DOHH2 (cell line): ENCODE measurements around the gene EBNA1BP2.

Experiments used
- H3F3A ChIP-seq: fragments of 200-600 bp; sonication (generic), shearing (Covaris generic); 2 replicates; pipeline ENCODE4 v1.6.0; 2016; ENCODE audit warnings: antibody characterized with exemption, mild to moderate bottlenecking; ENCODE audit not compliant: control insufficient read depth, insufficient read depth
- H3K27ac ChIP-seq: fragments of 200-600 bp; sonication (generic); 2 replicates; pipeline ENCODE4 v1.5.1; 2014; ENCODE audit warnings: low read depth, mild to moderate bottlenecking, low read length, moderate library complexity
- H3K27me3 ChIP-seq: fragments of 200-600 bp; sonication (generic); 2 replicates; pipeline ENCODE4 v1.6.1; 2014; ENCODE audit warnings: mild to moderate bottlenecking, low read length, mixed read lengths; ENCODE audit not compliant: control insufficient read depth
- H3K36me3 ChIP-seq: fragments of 200-600 bp; sonication (generic); 2 replicates; pipeline ENCODE4 v1.6.1; 2014; ENCODE audit warnings: mild to moderate bottlenecking, low read length, moderate library complexity, mixed read lengths; ENCODE audit not compliant: control insufficient read depth
- H3K4me1 ChIP-seq: fragments of 200-600 bp; sonication (generic); 2 replicates; pipeline ENCODE4 v1.6.1; 2014; ENCODE audit warnings: mild to moderate bottlenecking, low read length, mixed read lengths; ENCODE audit not compliant: control insufficient read depth
- H3K4me2 ChIP-seq: fragments of 200-600 bp; sonication (generic); 2 replicates; pipeline ENCODE4 v1.6.0; 2014; ENCODE audit warnings: mild to moderate bottlenecking, low read length, moderate library complexity
- H3K4me3 ChIP-seq: fragments of 200-600 bp; sonication (generic); 2 replicates; pipeline ENCODE4 v1.5.1; 2014; ENCODE audit warnings: mild to moderate bottlenecking, low read length, mixed read lengths
- H3K79me2 ChIP-seq: fragments of 200-600 bp; sonication (generic); 2 replicates; pipeline ENCODE4 v1.6.1; 2014; ENCODE audit warnings: mild to moderate bottlenecking, low read length, mixed read lengths; ENCODE audit not compliant: control insufficient read depth
- H3K9me2 ChIP-seq: fragments of 200-600 bp; sonication (generic); replicated peaks from 2 replicates; pipeline ENCODE4 v1.6.1; 2014; ENCODE audit warnings: mild to moderate bottlenecking, low read length, mixed read lengths; ENCODE audit not compliant: control insufficient read depth
- H3K9me3 ChIP-seq: fragments of 200-600 bp; sonication (generic); 2 replicates; pipeline ENCODE4 v1.6.1; 2014; ENCODE audit warnings: antibody characterized with exemption, low read length, mixed read lengths; ENCODE audit not compliant: control insufficient read depth, insufficient read depth
- H4K20me1 ChIP-seq: fragments of 200-600 bp; sonication (generic); 2 replicates; pipeline ENCODE4 v1.6.0; 2014; ENCODE audit warnings: low read depth, mild to moderate bottlenecking, antibody characterized with exemption, low read length, moderate library complexity; ENCODE audit not compliant: control insufficient read depth, insufficient read depth
- CTCF ChIP-seq: fragments of 200-600 bp; sonication (generic); IDR thresholded peaks from one replicate; pipeline ENCODE4 v1.5.1; 2014; ENCODE audit warnings: antibody characterized with exemption, mild to moderate bottlenecking, low read depth, low read length; ENCODE audit not compliant: poor library complexity, severe bottlenecking
- EZH2phosphoT487 ChIP-seq: fragments of 200-600 bp; sonication (generic); IDR thresholded peaks from 2 replicates; pipeline ENCODE4 v1.6.1; 2017; ENCODE audit warnings: borderline replicate concordance, mild to moderate bottlenecking, antibody characterized with exemption, low read length, moderate library complexity, mixed read lengths

EBNA1BP2 gene

GRCh38 chr1:43199093-43199726, 27.1 kb upstream of the EBNA1BP2 start:
- Histone ChIP-seq H3K36me3 (no peaks in the 10 kb centered on the region), H3K4me1 (no peaks in the 10 kb centered on the region)

GRCh38 chr1:43197343-43198127, 25.4 kb upstream of the EBNA1BP2 start:
- TF ChIP-seq EZH2phosphoT487 (no peak), CTCF (no peak)
- Histone ChIP-seq H3F3A (no peaks in the 10 kb centered on the region), H3K4me3 (no peak overlapping the region), H3K9me3 (peaks cover 8% of the 10 kb centered on the region; the same call in 1 of the 2 replicates), H3K27ac (no peak overlapping the region), H3K4me1 (no peaks in the 10 kb centered on the region), H4K20me1 (no peaks in the 10 kb centered on the region), H3K79me2 (no peaks in the 10 kb centered on the region), H3K9me2 (no peaks in the 10 kb centered on the region), H3K36me3 (no peaks in the 10 kb centered on the region), H3K4me2 (no peak overlapping the region), H3K27me3 (peaks cover 17% of the 10 kb centered on the region)

More at GRCh38 chr1:43199093-43199726, 27.1 kb upstream of the EBNA1BP2 start:
- peaks cover 22% of the 10 kb centered on the region for H3K27me3 ChIP-seq
- H3K9me3 ChIP-seq, result peaks cover 5% of the 10 kb centered on the region; the same call in 1 of the 2 replicates
- no peaks in the 10 kb centered on the region for H4K20me1 ChIP-seq
- H3K9me2 ChIP-seq, result no peaks in the 10 kb centered on the region
- H3K4me3 ChIP-seq, result no peak overlapping the region
- no peak for TF ChIP-seq CTCF
- no peak for TF ChIP-seq EZH2phosphoT487
- H3K79me2 ChIP-seq, result no peaks in the 10 kb centered on the region
- no peak overlapping the region for H3K4me2 ChIP-seq
- no peaks in the 10 kb centered on the region for H3F3A ChIP-seq
- no peak overlapping the region for H3K27ac ChIP-seq

- no peak overlapping the region for H3K4me2 ChIP-seq
- H3K36me3 ChIP-seq, result no peaks in the 10 kb centered on the region
- H3F3A ChIP-seq, result no peaks in the 10 kb centered on the region
- H3K9me3 ChIP-seq, result peaks cover 8% of the 10 kb centered on the region; the same call in 1 of the 2 replicates
- H3K9me2 ChIP-seq, result no peaks in the 10 kb centered on the region
- H3K27ac ChIP-seq, result no peak overlapping the region
- H4K20me1 ChIP-seq, result no peaks in the 10 kb centered on the region
- no peaks in the 10 kb centered on the region for H3K79me2 ChIP-seq
- TF ChIP-seq CTCF (no peak), EZH2phosphoT487 (no peak)
- no peaks in the 10 kb centered on the region for H3K4me1 ChIP-seq
- no peak overlapping the region for H3K4me3 ChIP-seq
- H3K27me3 ChIP-seq, result peaks cover 17% of the 10 kb centered on the region
Measured at GRCh38 chr1:43194509-43194908, 22.4 kb upstream of the EBNA1BP2 start.
